ENCODE results near the gene MS4A10.

The MS4A10 gene

GRCh38 chr11:60831501-60832079, 46.5 kb downstream of the MS4A10 start:
- DNase-seq = peak; percentile 64

GRCh38 chr11:60834742-60835533, 49.8 kb downstream of the MS4A10 start:
- DNase-seq = no peak

GRCh38 chr11:60835534-60835846, 50.4 kb downstream of the MS4A10 start:
- DNase-seq = no peak

GRCh38 chr11:60836866-60837515, 51.9 kb downstream of the MS4A10 start:
- no peak for DNase-seq

- DNase-seq = no peak
These were observed 53.0 kb downstream of the MS4A10 start for GRCh38 chr11:60838132-60838531.

GRCh38 chr11:60840470-60841430, 55.6 kb downstream of the MS4A10 start:
- no peak for DNase-seq

GRCh38 chr11:60841797-60842667, 56.9 kb downstream of the MS4A10 start, which contains the start of gene CCDC86:
TSS of gene CCDC86 (plus strand) at chr11:60842113. CDS start at chr11:60842125, 12 bp downstream.
- DNase-seq = peak; percentile 93

GRCh38 chr11:60842668-60843600, 57.8 kb downstream of the MS4A10 start:
- no peak for DNase-seq

- no peak for DNase-seq
These were observed 59.1 kb downstream of the MS4A10 start for GRCh38 chr11:60844045-60844869.

- no peak for DNase-seq
These were observed 59.7 kb downstream of the MS4A10 start for GRCh38 chr11:60844870-60845221.

GRCh38 chr11:60845338-60845737, 60.2 kb downstream of the MS4A10 start:
- no peak for DNase-seq

GRCh38 chr11:60847281-60847680, 62.1 kb downstream of the MS4A10 start:
- no peak for DNase-seq

GRCh38 chr11:60847896-60848295, 62.8 kb downstream of the MS4A10 start:
- DNase-seq = no peak

GRCh38 chr11:60848714-60849151, 63.6 kb downstream of the MS4A10 start:
- no peak for DNase-seq

GRCh38 chr11:60849641-60850520, 64.7 kb downstream of the MS4A10 start:
- DNase-seq = no peak

All from NCI-H1105 (cell line).